NCI-H2081 (cell line): ENCODE measurements around the gene BEST1.

Source experiments
- DNase-seq, 2 experiments: peaks; one replicate each; lab custom pipeline; 2025; lab: John Stamatoyannopoulos, UW

The BEST1 gene

DNA sequence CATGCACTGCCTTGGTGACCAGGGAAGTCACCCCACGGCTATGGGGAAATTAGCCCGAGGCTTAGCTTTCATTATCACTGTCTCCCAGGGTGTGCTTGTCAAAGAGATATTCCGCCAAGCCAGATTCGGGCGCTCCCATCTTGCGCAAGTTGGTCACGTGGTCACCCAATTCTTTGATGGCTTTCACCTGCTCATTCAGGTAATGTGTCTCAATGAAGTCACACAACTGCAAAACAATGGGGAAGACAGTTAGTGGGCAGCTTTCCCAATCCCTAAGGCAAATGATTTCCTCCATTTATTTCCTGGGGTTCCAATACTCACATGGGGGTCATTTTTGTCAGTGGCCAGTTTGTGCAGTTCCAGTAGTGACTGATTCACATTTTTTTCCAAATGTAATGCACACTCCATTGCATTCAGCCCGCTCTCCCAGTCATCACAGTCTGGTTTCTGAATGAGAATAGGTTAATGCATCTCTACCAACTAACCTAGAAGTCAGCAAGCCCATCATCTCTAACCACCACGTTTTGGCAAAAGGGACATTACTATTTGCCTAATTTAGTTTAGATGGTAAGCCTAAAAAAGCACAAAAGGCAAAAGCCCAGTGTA is 14.6 kb downstream of the BEST1 start:
- DNase-seq, result peak; percentile 12 to 53

DNA sequence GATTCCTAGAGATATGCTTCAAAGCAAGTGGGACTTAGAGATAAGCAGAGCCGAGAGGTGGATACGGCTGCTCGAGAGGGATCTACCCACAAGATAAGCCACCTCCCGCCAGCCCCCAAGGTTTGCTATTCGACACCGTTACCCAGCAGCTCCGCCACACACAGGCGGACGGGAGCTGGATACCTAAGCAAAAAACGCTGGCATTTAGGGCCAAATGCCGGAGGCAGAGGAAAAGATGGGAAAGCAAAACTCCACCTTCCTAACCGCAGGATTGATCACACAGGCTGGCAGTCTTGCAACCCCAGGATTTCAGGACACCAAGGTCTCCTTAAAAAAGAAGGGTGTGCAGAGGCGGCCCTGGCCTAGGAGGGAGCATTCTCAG is 16.6 kb downstream of the BEST1 start:
- no peak for DNase-seq

DNA sequence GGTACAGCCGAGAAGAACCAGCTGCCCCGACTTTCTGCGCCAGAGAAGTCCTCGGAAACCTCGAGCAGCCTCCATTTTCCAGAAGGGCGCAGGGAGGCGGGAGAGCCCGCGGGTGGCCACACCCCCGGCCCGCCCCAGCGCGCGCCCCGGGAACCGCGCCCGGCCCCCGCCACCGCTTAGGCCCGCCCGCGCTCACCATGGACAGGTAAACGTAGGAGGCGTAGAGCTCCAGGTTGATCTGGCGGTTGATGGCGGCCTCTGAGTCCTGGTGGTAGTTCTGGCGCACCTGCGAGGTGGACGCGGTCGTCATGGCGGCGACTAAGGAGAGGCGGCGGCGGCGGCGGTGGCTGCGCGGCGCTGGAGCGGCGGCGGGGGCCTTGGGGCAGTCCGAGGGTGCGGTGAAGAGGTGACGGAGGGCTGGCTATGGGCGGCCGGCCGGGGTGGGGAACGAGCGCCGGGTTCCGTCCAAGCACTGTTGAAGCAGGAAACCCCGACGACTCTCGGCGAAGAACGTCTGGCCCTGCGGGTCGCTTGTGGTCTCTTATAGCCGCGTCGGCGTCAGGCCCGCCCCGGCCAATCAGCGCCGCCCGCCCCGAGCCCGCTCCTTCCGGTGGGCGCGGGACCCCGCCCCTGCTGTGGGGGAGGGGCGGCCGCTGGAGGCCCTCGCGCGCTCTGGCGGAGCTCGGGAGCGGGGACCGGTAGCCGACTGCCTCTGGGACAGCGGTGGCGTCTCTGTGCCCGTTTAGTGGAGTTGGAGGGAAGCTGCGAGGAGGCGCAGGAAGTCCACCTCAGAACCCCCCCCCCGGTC is 17.2 kb downstream of the BEST1 start, which contains the start of gene FTH1:
TSS of gene FTH1 (minus strand) at position 519 of the 808 bp plus-strand sequence. CDS start at position 310, 209 bp downstream.
- peak; percentile 87 to 90 for DNase-seq

DNA sequence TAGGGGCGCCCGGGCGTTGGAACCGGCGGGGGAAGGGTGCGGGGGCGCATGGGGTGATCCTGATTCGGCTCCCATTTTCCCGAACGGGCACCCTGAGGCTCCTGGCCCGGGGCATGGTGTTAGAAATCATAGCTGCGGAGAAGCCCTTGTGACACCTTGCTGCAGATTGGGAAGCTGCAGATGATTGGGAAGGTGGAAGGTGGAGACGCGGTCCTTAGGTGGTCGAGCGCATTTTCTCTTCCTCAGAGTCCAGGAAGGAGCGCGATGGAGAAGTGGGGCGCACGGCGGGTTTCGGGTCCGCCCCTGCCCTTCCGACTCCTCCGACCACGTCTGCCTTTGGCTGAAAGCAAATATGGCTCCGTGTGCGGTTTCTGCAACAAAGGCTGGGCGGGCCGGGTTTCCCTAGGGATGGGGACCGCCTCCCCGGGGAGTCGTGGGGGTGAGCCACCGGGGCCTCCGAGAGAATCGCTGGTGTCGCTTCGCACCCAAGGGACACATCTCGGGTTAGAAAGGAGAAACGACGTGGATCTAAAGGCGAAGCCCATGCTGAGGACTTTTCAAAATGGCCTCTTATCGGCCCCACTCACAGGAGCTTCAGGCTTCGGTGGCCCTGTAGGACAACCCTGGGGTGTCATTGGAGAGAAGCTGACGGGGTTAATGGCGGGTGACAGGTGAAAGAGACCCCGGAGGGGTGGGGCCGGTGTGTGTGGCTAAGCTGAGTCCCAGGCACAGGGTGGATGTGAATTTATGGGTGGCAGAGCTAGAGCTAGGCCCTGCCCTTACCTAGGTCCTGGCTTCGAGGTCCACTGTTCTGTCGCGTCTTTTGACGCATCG is 18.0 kb downstream of the BEST1 start:
- DNase-seq, result peak; percentile 49 to 54

DNA sequence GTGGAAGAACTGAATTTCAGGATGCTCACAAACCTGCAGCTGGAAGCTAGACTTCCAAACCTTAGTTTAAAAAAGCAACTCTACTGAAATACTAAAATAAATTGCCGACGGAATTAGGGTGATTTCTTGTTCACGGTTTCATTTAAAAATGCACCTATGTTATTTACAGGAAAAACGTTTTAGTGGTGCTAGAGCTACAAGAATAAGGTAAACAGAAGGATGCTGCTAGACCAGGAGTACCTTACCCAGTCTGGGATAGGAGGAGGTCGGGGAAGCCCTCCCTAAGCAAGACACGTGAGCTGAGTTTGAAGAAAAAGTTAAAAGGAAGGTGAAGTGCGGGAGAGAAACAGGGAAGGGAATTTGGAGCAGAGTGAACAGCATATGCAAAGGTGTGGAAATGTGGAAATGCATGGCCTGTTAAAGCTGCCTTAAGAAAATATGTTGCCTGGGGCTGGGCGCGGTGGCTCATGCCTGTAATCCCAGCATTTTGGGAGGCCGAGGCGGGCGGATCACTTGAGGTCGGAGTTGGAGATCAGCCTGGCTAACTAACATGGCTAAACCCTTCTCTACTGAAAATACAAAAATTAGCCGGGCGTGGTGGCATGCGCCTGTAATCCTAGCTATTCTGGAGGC is 18.7 kb downstream of the BEST1 start:
- DNase-seq, result no peak

DNA sequence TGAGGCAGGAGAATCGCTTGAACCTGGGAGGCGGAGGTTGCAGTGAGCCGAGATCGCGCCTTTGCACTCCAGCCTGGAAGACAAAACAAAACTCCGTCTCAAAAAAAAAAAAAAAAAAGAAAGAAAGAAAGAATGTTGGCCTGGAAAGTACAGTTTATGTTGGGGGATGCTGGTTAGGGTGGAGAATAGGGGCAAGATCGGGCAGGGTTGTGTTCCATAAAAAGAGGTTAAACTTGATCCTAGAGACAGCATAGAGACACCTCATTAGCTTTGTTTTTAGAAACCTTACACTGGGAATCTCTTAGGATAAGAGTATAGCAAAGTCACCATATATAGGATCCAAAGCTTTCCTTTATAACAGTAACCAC is 19.2 kb downstream of the BEST1 start:
- no peak for DNase-seq

DNA sequence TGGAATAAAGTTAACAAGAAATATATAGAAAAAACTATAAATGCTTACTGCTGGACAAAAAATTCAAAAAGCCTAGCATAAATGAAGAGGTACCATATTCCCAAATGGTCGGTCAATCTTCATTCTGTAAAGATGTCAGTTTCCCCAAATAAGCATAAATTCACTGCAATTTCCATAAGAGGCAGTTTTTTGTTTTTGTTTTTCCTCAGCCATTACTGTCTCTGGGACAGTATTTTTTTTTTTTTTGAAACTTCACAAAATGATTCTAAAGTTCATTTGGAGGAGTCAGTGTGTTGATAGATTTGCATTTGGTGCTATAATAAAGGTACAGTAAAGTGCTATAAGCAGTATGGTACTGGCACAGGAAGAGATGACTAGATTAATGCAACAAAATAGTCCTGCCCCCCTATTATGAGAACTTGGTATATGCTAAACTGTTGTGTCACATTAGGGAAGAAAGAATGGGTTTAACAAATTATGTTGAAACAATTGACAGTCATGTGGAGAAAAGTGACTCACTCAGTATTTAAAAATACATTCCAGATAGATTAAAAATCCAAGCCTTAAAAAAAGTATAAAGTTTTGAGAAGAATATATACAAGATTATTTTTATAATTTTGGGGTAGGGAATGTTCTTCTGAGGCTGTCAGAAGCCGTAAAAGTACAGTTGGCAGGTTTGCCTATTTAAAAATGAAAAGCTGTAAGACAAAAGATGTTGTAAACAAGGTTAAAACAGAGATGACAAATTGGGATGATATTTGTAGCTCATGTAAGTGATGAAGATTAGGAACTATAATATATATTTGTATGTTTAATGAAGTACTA is 19.9 kb downstream of the BEST1 start:
- no peak for DNase-seq

DNA sequence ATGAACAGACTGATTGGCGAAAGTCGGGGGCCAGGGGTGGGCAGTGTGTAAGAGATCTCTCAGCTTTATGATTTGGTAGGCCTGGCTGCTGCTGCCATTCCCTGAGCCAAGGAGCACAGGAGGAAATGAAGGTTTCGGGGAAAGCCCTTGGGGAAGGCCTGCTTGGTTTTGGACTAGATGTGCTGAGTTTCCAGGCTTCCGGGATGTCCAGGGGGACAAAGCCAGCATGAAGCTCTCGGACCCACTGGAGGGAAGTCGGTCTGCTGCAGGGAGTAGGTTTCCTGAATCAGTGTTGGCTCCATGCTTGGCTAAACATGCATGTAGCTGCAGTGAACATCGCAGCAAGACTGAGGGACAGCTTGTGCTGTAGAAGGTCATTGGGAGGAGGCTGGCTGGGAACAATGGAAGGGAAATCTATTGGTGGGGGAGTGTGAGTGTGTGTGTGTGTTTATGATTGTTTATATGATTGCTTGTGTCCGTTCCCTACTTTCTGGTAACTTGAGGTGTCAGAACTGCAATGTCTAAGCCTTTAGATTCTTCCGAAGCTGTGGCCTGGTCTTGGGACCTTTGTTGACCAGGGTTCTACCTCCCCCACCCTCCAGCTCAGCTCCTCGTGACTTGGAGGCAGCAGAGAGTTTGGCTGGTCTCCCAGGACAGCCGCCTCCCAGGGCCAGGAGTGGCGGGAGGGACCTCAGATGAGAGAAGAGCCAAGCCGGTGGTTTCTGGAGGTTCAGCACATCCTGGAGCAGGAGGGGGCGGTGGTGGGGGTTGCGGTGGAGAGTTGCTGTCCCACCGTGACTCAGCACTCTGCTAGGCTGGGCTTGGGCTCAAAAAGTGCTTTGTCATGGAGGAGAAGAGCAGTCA is 21.3 kb downstream of the BEST1 start:
- peak; percentile 74 to 83 for DNase-seq

DNA sequence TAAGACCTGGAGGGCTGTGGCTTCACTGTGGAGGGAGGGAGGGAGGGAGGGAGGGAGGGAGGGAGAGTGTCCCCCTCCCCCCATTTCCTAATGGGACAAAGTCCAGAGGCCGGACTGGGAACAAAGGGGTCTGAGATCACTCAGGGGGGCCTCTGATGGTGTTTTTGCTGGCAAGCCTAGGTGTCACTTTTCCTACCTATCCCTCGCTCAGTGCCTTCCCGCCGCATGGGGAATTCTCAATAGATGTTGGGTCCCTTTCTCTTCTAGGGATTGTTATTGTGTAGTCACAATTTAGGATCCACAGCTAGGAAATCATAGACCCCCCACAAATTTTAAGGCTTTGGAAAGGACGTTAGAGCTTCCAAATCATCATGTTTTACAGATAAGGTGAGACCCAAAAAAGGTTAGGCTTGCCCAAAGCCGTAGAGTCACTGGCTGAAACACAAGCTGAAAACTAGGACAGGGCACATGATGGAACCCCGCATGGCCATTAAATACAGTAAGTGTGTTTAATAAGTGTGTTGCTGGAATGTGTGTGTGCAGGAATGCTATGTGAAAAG is 22.0 kb downstream of the BEST1 start:
- DNase-seq, result no peak

DNA sequence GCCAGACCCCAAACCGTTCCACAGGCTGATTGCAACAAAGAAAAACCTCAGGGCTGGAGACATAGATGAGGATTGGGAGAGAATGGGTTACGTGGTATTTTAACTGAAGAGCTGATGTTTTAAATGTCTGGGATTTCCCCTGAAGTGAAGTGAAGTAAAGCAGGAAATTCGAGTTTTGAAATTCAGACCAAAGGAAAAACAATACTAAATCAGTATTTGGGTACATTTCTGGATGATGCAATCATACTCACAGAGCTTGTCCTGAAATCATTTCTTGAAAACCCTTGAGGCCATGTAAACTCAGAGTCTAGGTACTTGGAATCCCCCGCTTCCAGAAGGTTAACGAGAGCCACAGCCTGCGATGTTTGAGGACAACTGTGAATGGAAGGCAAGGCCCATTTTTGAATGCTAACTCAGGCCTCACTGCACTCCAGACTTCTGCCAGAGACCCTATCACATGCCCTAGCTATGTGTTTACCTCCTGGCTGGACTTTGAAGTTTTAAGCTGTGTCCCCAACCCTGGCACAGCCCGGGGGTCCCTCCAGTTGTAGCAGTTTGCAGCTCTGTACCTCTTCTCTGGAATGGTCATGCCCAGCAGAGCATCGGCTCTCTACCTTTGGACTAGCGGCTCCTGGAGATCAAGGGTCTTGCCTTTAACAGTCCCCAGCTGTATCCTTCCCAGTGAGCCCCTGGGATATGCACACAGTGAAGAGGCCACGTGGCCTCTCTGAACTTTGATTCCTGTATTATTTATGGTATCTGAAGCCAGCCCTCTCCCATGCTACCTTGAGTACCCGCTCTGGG is 22.7 kb downstream of the BEST1 start:
- DNase-seq, result no peak

DNA sequence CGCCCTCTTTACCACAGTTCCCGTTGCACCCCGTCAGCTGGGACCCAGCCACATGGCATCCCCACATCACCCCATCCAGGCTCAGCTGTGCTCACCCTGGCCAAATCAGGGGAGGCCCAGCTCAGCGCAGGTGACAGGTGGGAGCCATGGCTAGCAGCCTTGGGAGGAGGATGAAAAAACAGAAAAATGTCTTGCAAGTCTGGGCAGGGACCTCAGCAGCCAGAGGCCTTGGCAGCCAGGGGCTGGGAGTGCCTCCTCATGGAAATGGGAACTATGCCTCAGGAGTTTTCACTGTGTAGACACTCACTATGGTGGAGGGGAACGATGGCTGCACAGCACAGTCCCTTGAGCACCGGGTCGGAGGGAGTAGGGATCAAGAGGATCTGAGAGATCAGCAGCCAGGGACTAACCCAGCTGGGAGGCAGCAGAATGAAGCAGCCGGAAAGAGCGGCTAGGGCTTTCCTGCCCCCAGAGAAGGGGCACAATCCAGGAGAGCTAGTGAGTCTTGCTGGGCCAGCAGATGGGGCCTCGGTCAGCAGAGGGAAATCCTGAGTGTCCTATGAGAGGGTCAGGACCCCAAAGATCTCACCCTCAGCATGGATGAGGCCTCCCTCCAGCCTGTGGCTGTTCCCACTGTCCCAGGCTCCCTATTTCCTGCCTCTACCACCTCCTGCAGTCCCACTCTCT is 23.5 kb downstream of the BEST1 start:
- DNase-seq, result no peak

DNA sequence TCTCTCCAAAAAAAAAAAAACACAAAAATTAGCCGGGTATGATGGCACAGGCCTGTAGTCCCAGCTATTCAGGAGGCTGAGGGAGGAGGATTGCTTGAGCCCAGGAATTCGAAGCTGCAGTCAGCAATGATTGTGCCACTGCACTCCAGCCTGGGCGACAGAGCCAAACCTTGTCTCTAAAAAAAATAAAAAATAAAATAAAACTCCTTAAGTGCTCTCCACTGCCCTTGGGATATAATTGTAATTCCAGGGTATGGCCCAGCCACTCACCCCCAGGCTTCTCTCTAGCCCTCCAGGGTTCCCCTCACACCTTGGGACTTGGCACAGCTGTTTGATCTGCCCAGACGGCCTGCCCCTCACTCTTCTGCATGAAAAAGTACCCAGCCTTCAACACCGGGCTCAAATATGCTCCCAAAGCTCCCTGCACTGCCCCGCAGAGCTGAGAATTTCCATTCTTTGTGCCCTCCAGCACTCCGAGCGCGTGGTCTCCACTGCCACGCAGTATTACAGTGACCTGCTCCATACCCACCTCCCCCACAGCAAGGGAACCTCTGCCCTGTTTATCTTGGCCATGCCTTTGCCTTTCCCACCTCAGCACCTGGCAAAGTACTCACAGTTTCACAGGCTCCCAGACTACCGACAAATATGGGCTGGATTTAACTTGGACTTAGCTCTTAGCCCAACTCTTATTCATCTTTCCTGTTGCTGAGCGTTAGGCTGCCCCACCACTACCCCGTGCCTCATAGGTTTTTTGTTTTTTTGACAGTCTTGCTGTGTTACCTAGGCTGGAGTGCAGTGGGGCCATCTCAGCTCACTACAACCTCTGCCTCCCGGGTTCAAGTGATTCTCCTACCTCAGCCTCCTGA is 24.8 kb downstream of the BEST1 start:
- DNase-seq, result no peak

DNA sequence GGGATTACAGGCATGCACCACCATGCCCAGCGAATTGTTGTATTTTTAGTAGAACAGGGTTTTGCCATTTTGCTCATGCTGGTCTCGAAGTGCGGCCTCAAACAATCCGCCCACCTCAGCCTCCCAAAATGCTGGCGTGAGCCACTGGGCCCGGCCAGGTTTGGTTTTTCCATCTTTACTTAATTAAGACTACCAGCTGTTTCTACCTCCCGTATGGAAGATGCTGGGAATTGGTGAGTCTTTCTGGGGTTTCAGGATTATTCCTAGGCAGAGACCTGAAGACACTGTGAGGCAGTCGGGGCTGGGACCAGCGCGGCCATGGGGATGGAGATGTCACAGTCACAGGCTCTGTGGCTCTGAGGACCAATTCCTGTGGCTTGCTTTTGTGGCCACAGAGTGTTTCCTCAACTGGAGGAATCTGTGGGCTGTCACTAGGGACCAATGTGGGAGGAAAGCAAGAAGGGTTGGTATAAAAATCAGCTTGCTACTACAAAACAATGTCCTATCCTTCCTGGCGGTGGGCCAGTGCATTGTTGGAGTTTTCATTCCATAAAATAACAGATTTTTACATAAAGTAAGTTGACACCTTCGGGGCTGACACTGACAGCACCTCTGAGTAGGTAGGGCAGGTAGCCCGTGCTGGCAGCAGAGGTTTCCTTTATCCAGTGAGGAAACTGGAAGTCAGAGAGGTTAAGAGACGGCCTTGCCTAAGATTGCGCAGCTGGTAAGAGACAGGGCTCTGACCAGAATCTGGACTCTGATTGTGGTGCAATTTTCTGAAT is 25.7 kb downstream of the BEST1 start:
- no peak for DNase-seq

DNA sequence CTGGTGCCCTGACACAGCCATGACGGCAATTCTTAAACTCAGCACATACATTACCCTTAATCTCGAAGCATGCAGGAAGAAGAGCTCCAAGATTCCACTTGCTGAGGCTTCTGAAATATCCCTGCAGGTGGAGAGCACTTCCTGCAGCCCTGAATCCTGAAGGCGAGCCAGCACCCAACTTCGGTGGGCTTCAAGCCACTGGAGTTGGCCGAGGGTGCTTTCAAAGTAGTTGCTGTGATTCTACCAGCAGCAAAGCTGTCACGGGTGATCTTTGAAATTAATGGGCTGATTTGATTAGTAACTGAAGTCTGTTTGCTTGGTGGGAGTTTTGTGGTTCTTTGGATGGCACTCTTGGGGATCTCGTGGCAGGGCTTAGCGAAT is 26.3 kb downstream of the BEST1 start:
- no peak for DNase-seq

DNA sequence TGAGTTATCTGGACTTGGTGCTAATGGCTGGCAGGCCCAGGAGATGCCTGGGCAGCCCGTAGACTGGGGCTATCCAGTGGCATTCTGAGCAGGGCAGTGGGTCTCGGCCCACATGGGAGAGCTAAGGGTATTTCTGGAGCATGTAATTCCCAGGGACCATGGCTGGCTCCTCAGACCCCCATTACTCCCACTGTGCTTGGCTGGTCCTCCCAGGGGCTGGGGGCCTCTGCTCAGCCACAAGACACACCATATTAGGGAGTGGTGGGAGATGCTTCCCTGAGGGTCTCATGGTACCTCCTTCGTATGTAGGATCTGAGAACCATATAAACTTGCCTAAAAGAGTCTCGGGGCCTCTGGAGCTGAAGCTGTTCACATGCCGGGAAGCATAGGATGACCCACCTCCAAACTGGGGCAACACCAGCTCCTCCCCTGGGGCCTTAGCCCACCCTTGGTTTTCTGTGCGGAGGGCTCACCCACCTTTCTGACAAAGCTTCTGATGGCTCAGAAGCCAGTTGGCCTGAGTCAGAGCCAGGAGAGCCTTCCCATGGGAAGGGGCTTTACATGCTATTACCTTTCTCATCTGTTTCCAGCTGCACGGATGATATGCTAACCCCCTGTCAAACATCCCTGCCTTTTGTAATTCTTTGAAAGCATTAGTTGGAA is 26.8 kb downstream of the BEST1 start:
- DNase-seq, result no peak
